HG03139 (cell line): ENCODE results near the gene LATS2.

ENCODE experiments used
- ATAC-seq: cut with Tn5 transposase; IDR thresholded peaks from one replicate; pipeline ENCODE4 v1.9.1; 2021; ENCODE audit not compliant: unreplicated experiment

The LATS2 gene

GRCh38 chr13:20994441-20994821 lies 67.0 kb downstream of the LATS2 start:
- ATAC-seq: no peak

- no peak for ATAC-seq
Measured at GRCh38 chr13:20993661-20994440, 67.5 kb downstream of the LATS2 start.

- no peak for ATAC-seq
Measured at GRCh38 chr13:20993211-20993610, 68.2 kb downstream of the LATS2 start.

GRCh38 chr13:20991741-20992520 lies 69.5 kb downstream of the LATS2 start:
- no peak for ATAC-seq

GRCh38 chr13:20990910-20991525 lies 70.4 kb downstream of the LATS2 start:
- no peak for ATAC-seq

GRCh38 chr13:20989656-20990321 lies 71.6 kb downstream of the LATS2 start:
- ATAC-seq: no peak

- ATAC-seq: no peak
Measured at GRCh38 chr13:20988909-20989655, 72.3 kb downstream of the LATS2 start.

- ATAC-seq: no peak
Measured at GRCh38 chr13:20988033-20988908, 73.1 kb downstream of the LATS2 start.

- no peak for ATAC-seq
Measured at GRCh38 chr13:20987599-20987998, 73.8 kb downstream of the LATS2 start.

- no peak for ATAC-seq
Measured at GRCh38 chr13:20984879-20985278, 76.5 kb downstream of the LATS2 start.

GRCh38 chr13:20983386-20983785 lies 78.0 kb downstream of the LATS2 start:
- ATAC-seq: no peak

- no peak for ATAC-seq
Measured at GRCh38 chr13:20981370-20982095, 79.9 kb downstream of the LATS2 start.

- ATAC-seq: no peak
Measured at GRCh38 chr13:20980899-20981298, 80.5 kb downstream of the LATS2 start.

GRCh38 chr13:20980430-20980829 lies 81.0 kb downstream of the LATS2 start:
- no peak for ATAC-seq

- ATAC-seq: no peak
Measured at GRCh38 chr13:20977394-20977793, 84.0 kb downstream of the LATS2 start.

- ATAC-seq: no peak
Measured at GRCh38 chr13:20974981-20975585, 86.3 kb downstream of the LATS2 start.

- ATAC-seq: no peak
Measured at GRCh38 chr13:20973886-20974425, 87.4 kb downstream of the LATS2 start.

- no peak for ATAC-seq
Measured at GRCh38 chr13:20972731-20973130, 88.7 kb downstream of the LATS2 start.
